Heart left ventricle (tissue), 16 donors: Measurements from ENCODE around the gene LRRC28. TPM values are rescaled to one million over a fixed set of nuclear protein-coding genes. Genes with fewer than 3 reads are reported as not detected.

Experiments used
- ATAC-seq, 4 donors: fragments of 200-7000 bp; cut with Tn5 transposase; one replicate each; pipeline ENCODE4 v1.9.1; 2020 to 2022; ENCODE audit warnings: moderate library complexity in 4 of 4, mild to moderate bottlenecking in 3 of 4, moderate number of reproducible peaks in 1 of 4
- DNase-seq, 5 donors: peaks; one replicate each; pipeline ENCODE4 v3.0.0-alpha.2; 2020
- H3K27ac ChIP-seq, 12 donors: fragments of 200-600 bp; sonication (generic) in 4 of 12; one replicate each; pipeline versions ENCODE4 v1.5.0 to v1.8.0; 2016 to 2022; ENCODE audit warnings: mild to moderate bottlenecking in 2 of 12
- H3K27me3 ChIP-seq, 9 donors: fragments of 200-600 bp; sonication (generic) in 2 of 9; one replicate each; pipeline versions ENCODE4 v1.5.1 to v1.8.0; 2016 to 2022; ENCODE audit warnings: mild to moderate bottlenecking in 3 of 9
- H3K36me3 ChIP-seq, 9 donors: fragments of 200-600 bp; sonication (generic) in 2 of 9; one replicate each; pipeline versions ENCODE4 v1.5.0 to v1.8.0; 2018 to 2022; ENCODE audit warnings: mild to moderate bottlenecking in 2 of 9
- H3K4me1 ChIP-seq, 12 donors: fragments of 200-600 bp; sonication (generic) in 4 of 12; one replicate each; pipeline versions ENCODE4 v1.5.0 to v1.8.0; 2016 to 2022; ENCODE audit warnings: mild to moderate bottlenecking in 3 of 12
- H3K4me3 ChIP-seq, 12 donors: fragments of 200-600 bp; sonication (generic) in 4 of 12; one replicate each; pipeline versions ENCODE4 v1.5.0 to v1.8.0; 2017 to 2022; ENCODE audit warnings: mild to moderate bottlenecking in 9 of 12, moderate library complexity in 4 of 12
- H3K9me3 ChIP-seq, 12 donors: fragments of 200-600 bp; sonication (generic) in 4 of 12; one replicate each; pipeline versions ENCODE4 v1.5.0 to v1.8.0; 2016 to 2022; ENCODE audit warnings: mild to moderate bottlenecking in 1 of 12
- POLR2A ChIP-seq, 2 donors: fragments of 450-650 bp; IDR thresholded peaks; one replicate each; pipeline ENCODE4 v1.6.1; 2017; ENCODE audit warnings: antibody characterized with exemption in 2 of 2, mild to moderate bottlenecking in 2 of 2, moderate library complexity in 2 of 2
- WGBS, 4 donors: extraction: QIAGEN DNeasy Blood & Tissue Kit in 2 of 4; methylation state at CpG; one replicate each; pipeline versions ENCODE4 v1.1.5 to v1.1.7; 2013 to 2018; 5-methylcytosine and 5-hydroxymethylcytosine counted together
- intact Hi-C, 10 donors: fragments of 100-400 bp; cut with DNase I; formaldehyde crosslinking; loops; one replicate each; pipeline versions ENCODE4 v1.11.1 to v1.14.2; 2022
- polyA plus RNA-seq, 2 donors: library from polyadenylated mRNA; stranded (reverse); fragments of 200-250 nt; gene quantifications; one replicate each; pipeline ENCODE4 v1.2.3, GENCODE V29; 2013
- total RNA-seq, 9 donors: library from RNA; depleted of rRNA in 2 of 9; stranded (reverse); fragments of >200 nt in 2 of 9; fragmentation: NEBNext Ultra II Directional in 3 of 9; extraction: Animal tissue kit (Norgen Biotek cat#: 25700) in 3 of 9; gene quantifications; one replicate each; pipeline versions ENCODE4 v1.1.0 to v1.2.4, GENCODE V29; 2016 to 2023
- TF ChIP-seq, protein P1 (sequence below), 12 donors: fragments of 200-600 bp; sonication (generic) in 4 of 12; IDR thresholded peaks; one replicate each; pipeline versions ENCODE4 v1.5.0 to v1.8.0; 2018 to 2022; ENCODE audit warnings: antibody characterized with exemption in 12 of 12, mild to moderate bottlenecking in 5 of 12
- donor health status: ischemic (EF 13 %, LVEDD 7.1; RV severe dilation, severe dysfunction).
- donor health status: healthy with polysubstance abuse.
- donor health status: DM: no; HTN: yes; CAD: no.
- donor health status: DM: no; HTN: no; CAD: no.
- donor health status: ischemic (EF 25% LVEDD 6.9; RV normal size, moderate dysfunction).
- donor health status: ischemic (EF 25% LVEDD 5.7; RV mildly dilated, moderate dysfunction).
- donor health status: healthy.
- donor health status: DM: yes; HTN: yes; CAD: no.
- donor health status: ischemic (EF 35%, LVEDD 5.7; RV mildly dilated, moderate dysfunction).
- donor health status: nonischemic (EF 11% LVEDD 7.7; RV severe dilation, severe dysfunction).
- donor health status: DM: yes; HTN: yes; CAD: no.
- donor health status: PGD.
- donor health status: ischemic (EF 29% LVEDD 5.4; RV normal size, mild dysfunction).
- donor health status: nonischemic (EF 23%, LVEDD 6.1; RV moderate dilation, normal function).

LRRC28 gene
- total and polyA plus RNA-seq, 11 donors = 5.1 to 28.6 (median 20.1) TPM

DNA sequence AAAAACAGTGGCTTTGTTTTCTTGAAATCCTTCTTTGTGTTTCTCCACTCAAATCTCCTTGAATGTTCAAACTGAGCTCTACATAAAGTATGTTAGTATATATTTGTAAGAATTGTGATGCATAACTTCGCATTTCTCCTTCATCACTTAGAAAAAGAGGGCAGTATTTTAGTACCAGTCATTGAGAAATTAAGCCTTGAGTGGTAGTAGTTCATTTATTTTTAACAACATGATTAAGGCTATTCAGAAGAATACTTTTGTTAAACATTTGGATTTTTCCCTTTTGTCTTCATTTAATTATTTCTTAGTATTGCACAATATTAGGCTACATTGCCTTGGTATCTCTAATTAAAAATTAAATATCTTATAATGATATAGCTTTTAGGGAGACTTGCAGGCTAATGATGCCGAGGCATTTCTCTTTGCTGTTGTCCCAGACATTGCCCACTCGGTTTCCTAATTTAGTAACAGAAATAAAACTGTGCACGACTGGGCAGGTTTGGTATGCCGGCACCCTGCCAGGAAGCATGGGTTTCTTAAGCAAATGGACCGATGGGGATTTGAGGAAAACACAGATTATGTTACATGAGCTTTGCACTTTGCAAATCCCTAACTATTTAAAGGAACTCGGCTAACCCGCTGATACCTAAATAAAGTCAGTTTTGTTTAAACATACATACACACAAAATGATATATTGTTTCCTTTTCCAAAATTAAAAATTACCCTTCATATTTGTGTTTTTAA is 54.7 kb downstream of the LRRC28 start:
- peaks cover 0 to 24% (median 6%) of the 10 kb centered on the region in 12 donors for H3K4me1 ChIP-seq
- peak overlapping the region in 7 of 12 donors; percentile 4 to 30 (median 22) for H3K4me3 ChIP-seq
- TF ChIP-seq POLR2A (IDR thresholded peaks at IDR 0.05) = no peak
- TF ChIP-seq, protein P1, sequence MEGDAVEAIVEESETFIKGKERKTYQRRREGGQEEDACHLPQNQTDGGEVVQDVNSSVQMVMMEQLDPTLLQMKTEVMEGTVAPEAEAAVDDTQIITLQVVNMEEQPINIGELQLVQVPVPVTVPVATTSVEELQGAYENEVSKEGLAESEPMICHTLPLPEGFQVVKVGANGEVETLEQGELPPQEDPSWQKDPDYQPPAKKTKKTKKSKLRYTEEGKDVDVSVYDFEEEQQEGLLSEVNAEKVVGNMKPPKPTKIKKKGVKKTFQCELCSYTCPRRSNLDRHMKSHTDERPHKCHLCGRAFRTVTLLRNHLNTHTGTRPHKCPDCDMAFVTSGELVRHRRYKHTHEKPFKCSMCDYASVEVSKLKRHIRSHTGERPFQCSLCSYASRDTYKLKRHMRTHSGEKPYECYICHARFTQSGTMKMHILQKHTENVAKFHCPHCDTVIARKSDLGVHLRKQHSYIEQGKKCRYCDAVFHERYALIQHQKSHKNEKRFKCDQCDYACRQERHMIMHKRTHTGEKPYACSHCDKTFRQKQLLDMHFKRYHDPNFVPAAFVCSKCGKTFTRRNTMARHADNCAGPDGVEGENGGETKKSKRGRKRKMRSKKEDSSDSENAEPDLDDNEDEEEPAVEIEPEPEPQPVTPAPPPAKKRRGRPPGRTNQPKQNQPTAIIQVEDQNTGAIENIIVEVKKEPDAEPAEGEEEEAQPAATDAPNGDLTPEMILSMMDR (IDR thresholded peaks at IDR 0.05) = no peak
- intact Hi-C loops = loop anchor here in 2 of 10 donors (5.0 kb wide), 2 partner anchors 36 to 261 kb away; partner anchors contain the start of gene MEF2A (in 1 of the 2)
- DNase-seq (peak; percentile 55 to 75 (median 61)), ATAC-seq (peak; percentile 59 to 75 (median 64))
- no peaks in the 10 kb centered on the region for H3K27me3 ChIP-seq
- WGBS, 4 donors = 17 to 25% (median 20%) methylated on average over 8 of the region's 8 CpGs
- H3K36me3 ChIP-seq = no peaks in the 10 kb centered on the region
- no peaks in the 10 kb centered on the region for H3K9me3 ChIP-seq
- H3K27ac ChIP-seq = peak overlapping the region in 11 of 12 donors; percentile 15 to 84 (median 56)

DNA sequence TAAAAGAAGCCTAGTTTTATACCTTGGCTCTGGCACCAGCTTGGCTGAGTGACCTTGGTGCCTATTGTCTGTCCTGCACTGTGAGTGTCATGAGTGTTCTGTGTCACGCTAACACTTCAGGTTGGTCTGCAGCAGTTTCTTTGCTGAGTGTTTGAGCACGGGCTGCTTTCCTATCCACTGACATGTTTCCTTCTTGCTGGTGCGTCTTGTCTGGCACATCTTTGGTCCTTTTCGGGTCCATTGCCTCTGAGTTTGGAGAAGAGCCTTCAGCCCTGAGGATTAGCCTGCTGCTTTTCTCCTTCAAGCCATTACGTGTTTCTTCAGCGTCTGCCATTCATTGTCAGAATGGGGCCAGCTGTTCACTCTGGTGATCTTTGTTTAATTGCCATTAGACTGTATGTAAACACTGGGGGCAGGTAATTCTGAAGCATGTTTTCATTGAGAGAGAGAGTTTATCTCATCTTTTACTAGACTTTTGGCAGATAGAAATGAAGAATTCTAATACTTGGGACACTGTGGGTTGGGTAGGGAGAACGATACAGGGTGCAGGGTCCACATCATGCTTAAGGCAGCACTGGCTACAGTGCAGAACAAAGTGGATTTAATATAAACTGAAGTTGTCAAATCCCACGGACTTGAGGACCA is 55.5 kb downstream of the LRRC28 start:
- no peak for TF ChIP-seq POLR2A (IDR thresholded peaks at IDR 0.05)
- TF ChIP-seq, protein P1 (IDR thresholded peaks at IDR 0.05) = no peak
- intact Hi-C loops = loop anchor here in 2 of 10 donors (5.0 kb wide), 2 partner anchors 35 to 260 kb away; partner anchors contain the start of gene MEF2A (in 1 of the 2)
- Histone ChIP-seq H3K9me3 (no peaks in the 10 kb centered on the region), H3K4me3 (peak overlapping the region in 7 of 12 donors; percentile 4 to 30 (median 20)), H3K4me1 (peaks cover 0 to 24% (median 6%) of the 10 kb centered on the region in 12 donors), H3K36me3 (no peaks in the 10 kb centered on the region), H3K27ac (peak overlapping the region; percentile 15 to 84 (median 56)), H3K27me3 (no peaks in the 10 kb centered on the region)
- 38 to 43% (median 42%) methylated on average over 8 of the region's 8 CpGs for WGBS, 4 donors
- ATAC-seq (peak; percentile 88 to 95 (median 92)), DNase-seq (peak in 4 of 5 donors; percentile 30 to 66 (median 46))

DNA sequence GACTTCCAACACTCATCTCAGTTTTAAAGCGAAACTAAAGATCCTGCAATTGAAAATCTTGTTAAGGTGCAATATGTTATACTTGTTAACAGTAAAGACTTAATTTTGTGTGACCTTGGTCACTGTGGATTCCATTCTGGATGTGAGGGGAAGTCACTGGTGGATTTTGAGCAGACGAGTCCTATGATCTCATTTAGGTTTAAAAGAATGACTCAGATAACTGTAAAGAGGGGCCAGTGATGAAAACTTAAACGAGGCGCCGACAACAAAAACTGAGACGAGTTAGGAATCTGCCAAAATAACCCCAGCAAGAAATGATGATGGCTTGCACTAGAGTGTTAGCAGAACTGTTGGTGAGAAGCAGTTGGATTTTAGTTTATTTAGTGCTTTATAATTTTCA is 56.5 kb downstream of the LRRC28 start:
- intact Hi-C loops = loop anchor here in 2 of 10 donors (5.0 kb wide), 2 partner anchors 35 to 260 kb away; partner anchors contain the start of gene MEF2A (in 1 of the 2)

More for the DNA sequence above, 56.5 kb downstream of the LRRC28 start:
- peaks cover 0 to 24% (median 6%) of the 10 kb centered on the region in 12 donors for H3K4me1 ChIP-seq
- ATAC-seq = no peak
- H3K9me3 ChIP-seq = peaks cover 0 to 8% (median 5%) of the 10 kb centered on the region in 12 donors
- H3K4me3 ChIP-seq = peak overlapping the region in 2 of 12 donors; percentile 1 to 11
- TF ChIP-seq POLR2A (IDR thresholded peaks at IDR 0.05) = no peak
- TF ChIP-seq, protein P1 (IDR thresholded peaks at IDR 0.05) = no peak
- peak overlapping the region in 7 of 12 donors; percentile 33 to 82 (median 69) for H3K27ac ChIP-seq
- 48 to 51% (median 49%) methylated on average over 6 of the region's 6 CpGs for WGBS, 4 donors
- DNase-seq = no peak
- H3K36me3 ChIP-seq = peaks cover 0 to 5% (median 0%) of the 10 kb centered on the region in 9 donors
- H3K27me3 ChIP-seq = no peaks in the 10 kb centered on the region
